GM12878 (cell line): Measurements from ENCODE around the gene VARS1. TPM values are rescaled to one million over a fixed set of nuclear protein-coding genes. Genes with fewer than 3 reads are reported as not detected.

Experiments
- BCL11A ChIP-seq: IDR thresholded peaks from 2 replicates; pipeline ENCODE4 v1.6.1; 2011; ENCODE audit warnings: low read depth, low read length
- CTCF ChIP-seq, 3 experiments: IDR thresholded peaks in 2 of 3; conservative IDR thresholded peaks in 1 of 3; 2 replicates each; pipeline ENCODE4 v1.5.1; 2011; ENCODE audit warnings: low read depth in 3 of 3, low read length in 3 of 3, mild to moderate bottlenecking in 3 of 3, control low read depth in 2 of 3, moderate library complexity in 2 of 3, inconsistent platforms in 1 of 3, mixed read lengths in 1 of 3; ENCODE audit not compliant: control insufficient read depth in 2 of 3, insufficient read depth in 1 of 3; ENCODE audit errors: extremely low read depth in 1 of 3
- EGR1 ChIP-seq, 2 experiments: IDR thresholded peaks; 1 replicate in 1 of 2; 2 replicates in 1 of 2; pipeline ENCODE4 v1.6.1; 2011 to 2012; ENCODE audit warnings: low read depth in 2 of 2, low read length in 2 of 2, borderline replicate concordance in 1 of 2, mild to moderate bottlenecking in 1 of 2, moderate library complexity in 1 of 2
- ELK1 ChIP-seq: IDR thresholded peaks from 2 replicates; pipeline ENCODE4 v1.6.1; 2012; ENCODE audit warnings: low read depth, low read length, improper control_type of control experiment
- FOXK2 ChIP-seq: fragments of 450-650 bp; IDR thresholded peaks from 2 replicates; pipeline ENCODE4 v1.6.1; 2017; ENCODE audit warnings: mild to moderate bottlenecking, moderate library complexity
- HDAC2 ChIP-seq: fragments of 200-600 bp; sonication (generic); IDR thresholded peaks from 2 replicates; pipeline ENCODE4 v1.6.1; 2017
- IRF4 ChIP-seq: IDR thresholded peaks from 2 replicates; pipeline ENCODE4 v1.6.1; 2011; ENCODE audit warnings: low read depth, low read length
- IRF5 ChIP-seq: fragments of 450-650 bp; IDR thresholded peaks from 2 replicates; pipeline ENCODE4 v1.6.1; 2017; ENCODE audit warnings: borderline replicate concordance
- KAT2A ChIP-seq: conservative IDR thresholded peaks from 2 replicates; pipeline ENCODE4 v1.6.1; 2011; ENCODE audit warnings: low read depth, low read length; ENCODE audit not compliant: control insufficient read depth
- KLF5 ChIP-seq: fragments of 450-650 bp; IDR thresholded peaks from 2 replicates; pipeline ENCODE4 v1.6.1; 2014; ENCODE audit warnings: mild to moderate bottlenecking; ENCODE audit not compliant: partially characterized antibody
- MTA2 ChIP-seq: fragments of 450-650 bp; IDR thresholded peaks from 2 replicates; pipeline ENCODE4 v1.6.1; 2016; ENCODE audit warnings: low read depth, mild to moderate bottlenecking, moderate library complexity
- NFXL1 ChIP-seq: fragments of 450-650 bp; IDR thresholded peaks from 2 replicates; pipeline ENCODE4 v1.6.1; 2017; ENCODE audit warnings: antibody characterized with exemption, mild to moderate bottlenecking, borderline replicate concordance
- NR2F1 ChIP-seq: fragments of 450-650 bp; conservative IDR thresholded peaks from 2 replicates; pipeline ENCODE4 v1.6.1; 2017; ENCODE audit warnings: mild to moderate bottlenecking
- POLR2AphosphoS5 ChIP-seq: IDR thresholded peaks from 2 replicates; pipeline ENCODE4 v1.6.1; 2011; ENCODE audit warnings: mild to moderate bottlenecking, low read length, inconsistent platforms
- RAD21 ChIP-seq: IDR thresholded peaks from 2 replicates; pipeline ENCODE4 v1.6.1; 2011; ENCODE audit warnings: mild to moderate bottlenecking, low read depth, low read length, moderate library complexity; ENCODE audit not compliant: insufficient read depth
- SMAD5 ChIP-seq: IDR thresholded peaks from 2 replicates; pipeline ENCODE4 v1.6.1; 2016; ENCODE audit warnings: antibody characterized with exemption, low read depth
- STAT1 ChIP-seq: fragments of 450-650 bp; conservative IDR thresholded peaks from 2 replicates; pipeline ENCODE4 v1.6.1; 2014; ENCODE audit warnings: antibody characterized with exemption, mild to moderate bottlenecking
- ZBTB11 ChIP-seq: fragments of 450-650 bp; formaldehyde crosslinking; IDR thresholded peaks from 2 replicates; pipeline ENCODE4 v1.5.0; 2022; ENCODE audit warnings: mild to moderate bottlenecking, missing genetic modification characterization
- ZNF384 ChIP-seq: IDR thresholded peaks from 2 replicates; pipeline ENCODE4 v1.6.1; 2012; ENCODE audit warnings: low read depth, mild to moderate bottlenecking, low read length, improper control_type of control experiment, borderline replicate concordance
- polyA plus RNA-seq, 11 experiments: library from polyadenylated mRNA; depleted of rRNA in 4 of 11; unstranded in 6 of 11; stranded (reverse) in 5 of 11; fragments of >200 nt; fragmentation: Nextera tagmentation in 4 of 11; fragmentation: Illumina TruSeq in 1 of 11; extraction: Ambion mirVana in 4 of 11; extraction: Trizol in 1 of 11; gene quantifications; 1 replicate in 1 of 11; 2 replicates in 10 of 11; pipeline versions ENCODE4 v1.2.1 to v1.2.3, GENCODE V29; 2011 to 2016; ENCODE audit warnings: inconsistent platforms in 2 of 11, missing spikeins in 2 of 11, low read depth in 1 of 11
- total RNA-seq, 4 experiments: library from RNA; depleted of rRNA in 3 of 4; stranded (reverse); fragments of >200 nt in 3 of 4; fragmentation: Illumina TruSeq in 1 of 4; extraction: Trizol in 1 of 4; gene quantifications; 2 replicates each; pipeline versions ENCODE4 v1.2.1 to v1.2.3, GENCODE V29; 2013 to 2021

The VARS1 gene
- total and polyA plus RNA-seq, 10 of the 15 experiments (the other 5 are each of a cell fraction or from before 2014, with no cell fraction given), result 1.2 to 243 (median 80.7) TPM

- no peak for TF ChIP-seq ZBTB11 (CRISPR knock-in tag)
- TF ChIP-seq BCL11A, result peak; percentile 72
- TF ChIP-seq CTCF (IDR thresholded peaks at IDR 0.05 in 2 of 3, conservative IDR thresholded peaks at IDR 0.05 in 1 of 3; ENCODE audit: control insufficient read depth in 2 of 3, extremely low read depth in 1 of 3, insufficient read depth in 1 of 3, low read depth in 3 of 3, low read length in 3 of 3), result no peak
- TF ChIP-seq RAD21, result no peak
- peak in 1 of 2 experiments; percentile 95; a peak in 2 of 3 replicates for TF ChIP-seq EGR1 (IDR thresholded peaks at IDR 0.05; ENCODE audit: borderline replicate concordance in 1 of 2, low read depth in 2 of 2, low read length in 2 of 2)
- 0 out of 2 replicates have a peak, but pooled peaks have one; percentile 31 for TF ChIP-seq IRF4
- TF ChIP-seq MTA2, result peak; percentile 75; the same call in 1 of the 2 replicates
- peak; percentile 73; the same call in 1 of the 2 replicates for TF ChIP-seq POLR2AphosphoS5
- TF ChIP-seq IRF5, result no peak
- no peak for TF ChIP-seq HDAC2
- no peak for TF ChIP-seq KAT2A
- no peak for TF ChIP-seq KLF5
- TF ChIP-seq FOXK2, result peak; percentile 63; the same call in 1 of the 2 replicates
- no peak for TF ChIP-seq STAT1
- TF ChIP-seq NFXL1, result no peak
- no peak for TF ChIP-seq ZNF384
- TF ChIP-seq SMAD5, result peak; percentile 56; the same call in 1 of the 2 replicates
- TF ChIP-seq NR2F1, result peak; percentile 99
- TF ChIP-seq ELK1, result no peak
These were observed 18.4 kb downstream of the VARS1 start, which contains the start of gene VWA7 (continued) for GRCh38 chr6:31776989-31777666.
